Neural progenitor cell (in vitro differentiated cells): ENCODE results near the gene MKS1.

Experiments used
- CTCF ChIP-seq: fragments of 200-600 bp; sonication (generic); IDR thresholded peaks from 2 replicates; pipeline ENCODE4 v1.5.1; 2017; ENCODE audit warnings: antibody characterized with exemption, mild to moderate bottlenecking
- EZH2phosphoT487 ChIP-seq: fragments of 200-600 bp; sonication (generic); IDR thresholded peaks from 2 replicates; pipeline ENCODE4 v1.6.1; 2017; ENCODE audit warnings: antibody characterized with exemption

GRCh38 chr17:58161566-58161965 is 57.5 kb downstream of the MKS1 start:
- TF ChIP-seq CTCF (no peak), EZH2phosphoT487 (no peak)
